Upper lobe of left lung (tissue), 6 donors: Measurements from ENCODE around the gene CIPC. TPM values are rescaled to one million over a fixed set of nuclear protein-coding genes. Genes with fewer than 3 reads are reported as not detected.

Source experiments
- ATAC-seq, 2 donors: fragments of 200-7000 bp; cut with Tn5 transposase; one replicate each; pipeline ENCODE4 v1.9.1; 2022; ENCODE audit warnings: mild to moderate bottlenecking in 2 of 2, moderate library complexity in 2 of 2; ENCODE audit not compliant: low FRiP score in 2 of 2
- DNase-seq, 2 donors: peaks; one replicate each; pipeline ENCODE4 v3.0.0-alpha.2; 2019 to 2020
- H3K27ac ChIP-seq, 4 donors: fragments of 200-600 bp; sonication (generic); one replicate each; pipeline ENCODE4 v1.5.1; 2016 to 2019
- H3K27me3 ChIP-seq, 4 donors: fragments of 200-600 bp; sonication (generic); one replicate each; pipeline ENCODE4 v1.5.1; 2017 to 2019
- H3K36me3 ChIP-seq, 4 donors: fragments of 200-600 bp; sonication (generic); one replicate each; pipeline ENCODE4 v1.5.1; 2016 to 2019
- H3K4me1 ChIP-seq, 4 donors: fragments of 200-600 bp; sonication (generic); one replicate each; pipeline ENCODE4 v1.5.1; 2018 to 2019
- H3K4me3 ChIP-seq, 4 donors: fragments of 200-600 bp; sonication (generic); one replicate each; pipeline ENCODE4 v1.5.1; 2017 to 2019; ENCODE audit warnings: mild to moderate bottlenecking in 2 of 4, moderate library complexity in 1 of 4
- H3K9me3 ChIP-seq, 4 donors: fragments of 200-600 bp; sonication (generic); one replicate each; pipeline ENCODE4 v1.5.1; 2018 to 2019
- CTCF ChIP-seq, 6 experiments: fragments of 450-650 bp in 4 of 6; fragments of 200-600 bp in 2 of 6; sonication (generic) in 2 of 6; IDR thresholded peaks; one replicate each; pipeline ENCODE4 v1.5.1; 2016 to 2019; ENCODE audit warnings: antibody characterized with exemption in 6 of 6
- EP300 ChIP-seq, 4 donors: sonication (generic); formaldehyde crosslinking; IDR thresholded peaks; one replicate each; pipeline ENCODE4 v1.5.1; 2017; ENCODE audit warnings: antibody characterized with exemption in 4 of 4, control low read depth in 2 of 4
- POLR2A ChIP-seq, 4 donors: fragments of 450-650 bp; IDR thresholded peaks; one replicate each; pipeline ENCODE4 v1.5.1; 2016 to 2017; ENCODE audit warnings: antibody characterized with exemption in 4 of 4, mild to moderate bottlenecking in 2 of 4
- POLR2AphosphoS5 ChIP-seq, 2 donors: sonication (generic); formaldehyde crosslinking; IDR thresholded peaks; one replicate each; pipeline ENCODE4 v1.5.1; 2017; ENCODE audit warnings: antibody characterized with exemption in 2 of 2
- WGBS, 2 donors: methylation state at CpG; one replicate each; pipeline ENCODE4 v1.1.5; 2017 to 2018; 5-methylcytosine and 5-hydroxymethylcytosine counted together
- total RNA-seq, 6 donors: library from RNA; depleted of rRNA in 4 of 6; stranded (reverse); fragments of >200 nt in 4 of 6; gene quantifications; one replicate each; pipeline versions ENCODE4 v1.1.0 to v1.2.1, GENCODE V29; 2016 to 2021
- donor health status: DM: no; HTN: no; CAD: no; lungs with moderate emphysema.
- donor health status: DM: no; HTN: yes; CAD: no; lungs with severe emphysema.

CIPC gene
- total RNA-seq, 6 donors from 2014 or later: 25.1 to 42.4 (median 32.7) TPM

DNA sequence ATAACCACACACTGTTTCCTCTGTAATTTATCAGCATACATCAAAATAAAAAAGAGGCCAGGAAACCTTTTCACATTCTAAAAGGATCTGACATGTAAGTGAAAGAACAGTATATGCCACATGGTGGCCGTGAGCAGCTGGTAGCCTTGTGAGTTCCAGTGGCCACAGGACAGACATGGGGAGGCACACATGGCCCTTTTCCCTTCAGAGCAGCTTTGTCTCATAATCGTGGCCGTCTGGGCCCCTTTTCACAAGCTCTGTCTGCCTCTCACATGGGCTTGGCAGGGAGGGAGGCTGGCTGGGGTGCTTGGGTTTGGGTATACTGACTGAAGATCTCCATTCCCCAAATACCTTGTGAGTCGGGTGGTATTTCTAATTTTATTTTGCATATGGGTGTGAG is 45.0 kb downstream of the CIPC start:
- DNase-seq: no peak
- no peak overlapping the region for H3K27ac ChIP-seq

DNA sequence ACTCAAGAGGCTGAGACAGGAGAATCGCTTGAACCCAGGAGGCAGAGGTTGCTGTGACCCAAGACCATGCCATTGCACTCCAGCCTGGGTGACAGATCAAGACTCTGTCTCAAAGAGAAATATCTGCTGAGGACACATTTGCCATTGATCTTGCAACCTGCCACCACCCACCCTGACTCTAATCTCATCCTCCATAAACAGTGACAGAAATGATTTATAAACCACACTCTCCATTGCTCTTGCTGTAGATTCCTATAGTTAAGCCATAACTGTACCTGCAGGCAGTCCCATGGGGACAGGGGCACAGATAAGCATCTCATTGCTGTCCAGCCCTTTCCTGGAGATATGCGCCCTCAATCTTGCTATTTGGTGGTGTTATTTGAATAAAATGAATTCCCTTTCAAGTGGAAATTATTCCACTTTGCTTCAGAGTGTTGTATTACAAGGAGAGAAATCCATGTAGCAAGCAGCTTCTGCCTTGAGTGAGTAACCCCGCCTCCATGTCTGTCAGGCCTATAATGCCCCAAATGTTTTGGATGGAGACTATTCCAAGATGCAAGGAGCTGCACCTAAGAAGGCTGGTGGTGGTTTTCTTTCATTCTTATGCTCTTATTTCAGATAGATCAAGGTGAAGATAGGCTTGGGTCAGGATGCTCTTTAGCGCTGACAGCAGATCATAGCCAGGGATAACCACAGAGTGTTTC is 46.5 kb downstream of the CIPC start:
- Histone ChIP-seq H3K4me1 (peaks cover 22 to 26% (median 22%) of the 10 kb centered on the region in 4 donors), H3K27me3 (peaks cover 0 to 28% (median 16%) of the 10 kb centered on the region in 4 donors), H3K27ac (no peak overlapping the region), H3K4me3 (no peak overlapping the region), H3K36me3 (no peaks in the 10 kb centered on the region), H3K9me3 (no peaks in the 10 kb centered on the region)
- no peak for DNase-seq
- ATAC-seq: no peak
- TF ChIP-seq EP300 (IDR thresholded peaks at IDR 0.05) (no peak), POLR2A (IDR thresholded peaks at IDR 0.05) (no peak), POLR2AphosphoS5 (IDR thresholded peaks at IDR 0.05) (no peak), CTCF (IDR thresholded peaks at IDR 0.05) (no peak)
- 63 to 65% methylated on average over 4 of the region's 4 CpGs for WGBS, 2 donors

More for the DNA sequence above, 45.0 kb downstream of the CIPC start:
- 4 to 9% methylated on average over 3 to 4 of the region's 4 CpGs for WGBS, 2 donors
- no peaks in the 10 kb centered on the region for H3K36me3 ChIP-seq
- TF ChIP-seq EP300 (IDR thresholded peaks at IDR 0.05) (no peak), CTCF (IDR thresholded peaks at IDR 0.05) (no peak), POLR2A (IDR thresholded peaks at IDR 0.05) (no peak), POLR2AphosphoS5 (IDR thresholded peaks at IDR 0.05) (no peak)
- H3K4me3 ChIP-seq: no peak overlapping the region
- H3K4me1 ChIP-seq: peaks cover 24 to 31% (median 25%) of the 10 kb centered on the region in 4 donors
- H3K27me3 ChIP-seq: peaks cover 0 to 39% (median 19%) of the 10 kb centered on the region in 4 donors
- no peak for ATAC-seq
- H3K9me3 ChIP-seq: no peaks in the 10 kb centered on the region

DNA sequence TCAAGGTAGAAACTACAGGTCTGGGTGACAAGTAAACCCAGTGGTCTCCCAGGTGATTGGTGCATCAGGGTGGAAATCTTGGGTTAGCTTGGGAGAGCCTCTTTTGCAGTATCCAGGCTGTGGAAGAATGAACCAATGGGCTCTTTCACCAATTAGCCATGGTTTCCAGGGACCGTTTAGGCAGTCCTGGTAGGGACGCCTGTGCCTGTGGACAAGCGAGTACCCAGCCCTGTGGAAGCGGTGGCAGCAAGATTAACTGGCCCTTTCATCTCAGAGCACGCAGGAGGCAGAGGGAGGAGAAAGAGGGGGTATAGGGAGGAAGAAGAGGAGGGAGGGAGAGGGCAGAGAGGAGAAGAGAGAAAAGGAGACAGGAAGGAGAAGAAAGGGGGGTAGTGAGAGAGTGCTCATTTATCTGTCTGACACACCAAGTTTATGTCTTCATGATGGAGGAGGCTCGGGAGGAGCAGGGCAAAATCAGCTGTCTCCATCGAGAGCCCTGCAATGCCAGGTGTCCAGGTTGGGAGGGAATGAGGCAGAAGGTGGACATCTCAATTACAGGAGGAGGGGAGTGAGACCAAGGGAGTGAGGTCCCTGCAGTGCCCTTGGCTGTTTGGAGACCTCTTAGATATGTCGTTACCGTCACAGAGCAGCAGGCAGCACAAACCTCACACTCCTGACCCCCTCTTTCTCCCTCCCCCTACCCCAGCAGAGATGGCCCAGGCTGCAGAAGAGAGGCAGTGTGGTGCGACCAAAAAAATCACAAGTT is 48.1 kb downstream of the CIPC start:
- no peaks in the 10 kb centered on the region for H3K36me3 ChIP-seq
- H3K27me3 ChIP-seq: peaks cover 0 to 14% (median 6%) of the 10 kb centered on the region in 4 donors
- ATAC-seq (no peak), DNase-seq (peak in 1 of 2 donors; percentile 6)
- H3K27ac ChIP-seq: no peak overlapping the region
- TF ChIP-seq POLR2AphosphoS5 (IDR thresholded peaks at IDR 0.05) (no peak), EP300 (IDR thresholded peaks at IDR 0.05) (no peak), POLR2A (IDR thresholded peaks at IDR 0.05) (no peak)
- 6 to 10% methylated on average over 8 to 9 of the region's 10 CpGs for WGBS, 2 donors
- peaks cover 6 to 10% (median 7%) of the 10 kb centered on the region in 4 donors for H3K4me1 ChIP-seq
- no peak overlapping the region for H3K4me3 ChIP-seq
- no peaks in the 10 kb centered on the region for H3K9me3 ChIP-seq

DNA sequence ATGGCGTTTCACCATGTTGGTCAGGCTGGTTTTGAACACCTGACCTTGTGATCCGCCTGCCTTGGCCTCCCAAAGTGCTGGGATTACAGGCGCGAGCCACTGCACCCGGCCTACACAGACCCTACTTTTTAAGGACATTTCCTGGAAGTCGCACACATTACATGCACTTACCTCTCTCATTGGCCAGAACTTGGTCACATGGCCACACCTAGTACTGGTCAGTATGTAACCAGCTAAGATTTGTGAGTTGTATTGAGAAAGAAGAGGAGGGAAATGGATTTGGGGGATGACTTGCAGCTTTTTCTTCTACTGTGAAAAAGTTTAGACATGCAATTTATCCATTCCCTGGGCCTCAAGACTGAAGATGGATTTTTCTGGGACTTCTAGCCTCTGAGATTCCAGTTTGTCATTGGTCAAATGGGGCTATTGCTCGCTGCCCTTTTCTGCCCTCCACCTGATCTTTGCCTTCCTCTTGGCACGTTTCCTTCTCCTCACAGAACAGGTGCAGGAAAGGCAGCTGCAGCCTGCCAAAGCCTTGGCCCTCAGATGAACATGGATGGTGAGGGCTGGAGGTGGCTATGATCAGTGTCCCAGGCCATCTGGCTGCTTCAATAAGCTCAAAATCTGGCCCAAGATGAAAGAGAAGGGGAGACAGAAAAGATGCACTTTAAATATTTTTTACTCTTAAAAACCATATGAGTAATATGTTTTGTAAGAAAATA is 50.6 kb downstream of the CIPC start:
- no peaks in the 10 kb centered on the region for H3K4me1 ChIP-seq
- H3K27me3 ChIP-seq: no peaks in the 10 kb centered on the region
- H3K36me3 ChIP-seq: no peaks in the 10 kb centered on the region
- ATAC-seq (no peak), DNase-seq (no peak)
- WGBS, 2 donors: 67 to 71% methylated on average over 8 of the region's 8 CpGs
- no peak overlapping the region for H3K27ac ChIP-seq
- TF ChIP-seq CTCF (IDR thresholded peaks at IDR 0.05) (no peak), EP300 (IDR thresholded peaks at IDR 0.05) (no peak)
- H3K4me3 ChIP-seq: no peak overlapping the region
- no peaks in the 10 kb centered on the region for H3K9me3 ChIP-seq

GRCh38 chr14:77151245-77151644 is 53.2 kb downstream of the CIPC start:
- Histone ChIP-seq H3K36me3 (no peaks in the 10 kb centered on the region), H3K4me1 (no peaks in the 10 kb centered on the region), H3K4me3 (no peak overlapping the region), H3K9me3 (no peaks in the 10 kb centered on the region), H3K27ac (no peak overlapping the region), H3K27me3 (no peaks in the 10 kb centered on the region)
- 3 to 9% methylated on average over 5 of the region's 5 CpGs for WGBS, 2 donors
- ATAC-seq: no peak
- no peak for DNase-seq
- TF ChIP-seq EP300 (IDR thresholded peaks at IDR 0.05) (no peak), CTCF (IDR thresholded peaks at IDR 0.05) (peak in 1 of 6 experiments; percentile 14)
